Measurements from ENCODE around the gene IL22RA2. TPM values are rescaled to one million over a fixed set of nuclear protein-coding genes. Genes with fewer than 3 reads are reported as not detected.

The IL22RA2 gene
- polyA plus RNA-seq, 1 of the 3 experiments (the other 2 are of a cell fraction): not detected

DNA sequence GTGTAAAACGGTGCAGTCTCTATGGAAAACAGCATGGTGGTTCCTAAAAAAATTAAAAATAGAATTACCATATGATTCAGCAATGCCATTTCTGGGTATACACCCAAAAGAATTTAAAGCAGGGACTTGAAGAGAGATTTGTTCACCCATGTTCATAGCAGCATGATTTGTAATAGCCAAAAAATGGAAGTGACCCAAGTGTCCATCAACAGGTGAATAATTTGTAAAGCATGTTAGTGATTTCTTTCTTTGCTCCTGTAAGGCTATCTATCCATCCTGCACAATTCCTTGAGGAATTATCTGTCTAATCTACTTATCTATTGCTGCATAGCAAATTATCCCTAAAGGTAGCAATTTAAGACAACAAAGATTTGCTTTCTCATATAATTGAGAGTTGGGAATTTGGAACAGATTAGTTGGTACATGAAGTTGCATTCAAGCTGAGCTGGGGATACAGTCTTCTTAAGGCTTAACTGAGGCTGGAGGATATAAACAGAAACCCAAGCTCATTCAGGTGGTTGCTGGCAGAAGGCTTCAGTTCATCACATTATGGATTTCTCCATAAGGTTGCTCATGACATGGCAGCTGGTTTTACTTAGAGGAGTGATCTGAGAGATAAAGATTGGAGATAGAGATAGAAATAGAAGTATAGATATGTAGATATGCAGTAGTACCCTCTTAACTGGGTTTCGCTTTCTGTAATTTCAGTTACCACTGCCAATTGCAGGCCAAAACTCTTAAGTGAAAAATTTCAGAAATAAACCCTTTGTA is 62.0 kb downstream of the IL22RA2 start (continued):
- TF ChIP-seq GATA2 (CRISPR knock-in tag; IDR thresholded peaks at IDR 0.05): no peak
- no peak for TF ChIP-seq GABPA (IDR thresholded peaks at IDR 0.05; ENCODE audit: low read depth)
- TF ChIP-seq JUND (IDR thresholded peaks at IDR 0.05): no peak
- TF ChIP-seq NFIC (IDR thresholded peaks at IDR 0.05; ENCODE audit: borderline replicate concordance): no peak

DNA sequence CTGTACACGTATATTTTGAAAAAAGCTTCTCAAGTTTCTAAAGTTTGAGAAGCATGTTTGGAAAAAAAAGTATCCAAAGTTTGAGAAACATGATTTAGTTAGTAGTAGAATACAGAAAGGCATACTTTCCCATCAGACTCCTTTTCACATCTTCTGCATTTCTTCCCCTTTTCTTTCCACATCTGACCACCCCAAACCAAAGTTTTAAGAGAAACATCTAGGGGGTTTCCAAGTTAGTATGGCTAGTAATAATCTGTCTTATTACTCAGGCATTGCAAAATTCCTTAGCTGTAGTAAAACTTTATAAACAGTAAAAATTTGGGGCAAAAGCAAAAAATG is 65.7 kb downstream of the IL22RA2 start:
- TF ChIP-seq NRF1 (IDR thresholded peaks at IDR 0.05; ENCODE audit: low read depth, low read length): no peak
- no peak for TF ChIP-seq GATA2 (CRISPR knock-in tag; IDR thresholded peaks at IDR 0.05)
- no peak for TF ChIP-seq TEAD4 (IDR thresholded peaks at IDR 0.05; ENCODE audit: borderline replicate concordance, insufficient read depth)
- no peak for TF ChIP-seq SMC3 (IDR thresholded peaks at IDR 0.05; ENCODE audit: low read depth, low read length)
- TF ChIP-seq TAF1 (IDR thresholded peaks at IDR 0.05; ENCODE audit: borderline replicate concordance, low read depth, low read length): no peak
- TF ChIP-seq CHD2 (IDR thresholded peaks at IDR 0.05; ENCODE audit: low read length, partially characterized antibody): no peak
- no peak for TF ChIP-seq SIN3A (IDR thresholded peaks at IDR 0.05; ENCODE audit: borderline replicate concordance, low read depth, low read length)
- no peak for TF ChIP-seq MEF2A (IDR thresholded peaks at IDR 0.05; ENCODE audit: borderline replicate concordance, low read depth)
- TF ChIP-seq, protein P1, sequence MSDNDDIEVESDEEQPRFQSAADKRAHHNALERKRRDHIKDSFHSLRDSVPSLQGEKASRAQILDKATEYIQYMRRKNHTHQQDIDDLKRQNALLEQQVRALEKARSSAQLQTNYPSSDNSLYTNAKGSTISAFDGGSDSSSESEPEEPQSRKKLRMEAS (IDR thresholded peaks at IDR 0.05; ENCODE audit: low read depth): no peak
- TF ChIP-seq, protein P2, sequence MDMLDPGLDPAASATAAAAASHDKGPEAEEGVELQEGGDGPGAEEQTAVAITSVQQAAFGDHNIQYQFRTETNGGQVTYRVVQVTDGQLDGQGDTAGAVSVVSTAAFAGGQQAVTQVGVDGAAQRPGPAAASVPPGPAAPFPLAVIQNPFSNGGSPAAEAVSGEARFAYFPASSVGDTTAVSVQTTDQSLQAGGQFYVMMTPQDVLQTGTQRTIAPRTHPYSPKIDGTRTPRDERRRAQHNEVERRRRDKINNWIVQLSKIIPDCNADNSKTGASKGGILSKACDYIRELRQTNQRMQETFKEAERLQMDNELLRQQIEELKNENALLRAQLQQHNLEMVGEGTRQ (IDR thresholded peaks at IDR 0.05; ENCODE audit: borderline replicate concordance, low read depth, low read length): no peak
- TF ChIP-seq, protein P3, sequence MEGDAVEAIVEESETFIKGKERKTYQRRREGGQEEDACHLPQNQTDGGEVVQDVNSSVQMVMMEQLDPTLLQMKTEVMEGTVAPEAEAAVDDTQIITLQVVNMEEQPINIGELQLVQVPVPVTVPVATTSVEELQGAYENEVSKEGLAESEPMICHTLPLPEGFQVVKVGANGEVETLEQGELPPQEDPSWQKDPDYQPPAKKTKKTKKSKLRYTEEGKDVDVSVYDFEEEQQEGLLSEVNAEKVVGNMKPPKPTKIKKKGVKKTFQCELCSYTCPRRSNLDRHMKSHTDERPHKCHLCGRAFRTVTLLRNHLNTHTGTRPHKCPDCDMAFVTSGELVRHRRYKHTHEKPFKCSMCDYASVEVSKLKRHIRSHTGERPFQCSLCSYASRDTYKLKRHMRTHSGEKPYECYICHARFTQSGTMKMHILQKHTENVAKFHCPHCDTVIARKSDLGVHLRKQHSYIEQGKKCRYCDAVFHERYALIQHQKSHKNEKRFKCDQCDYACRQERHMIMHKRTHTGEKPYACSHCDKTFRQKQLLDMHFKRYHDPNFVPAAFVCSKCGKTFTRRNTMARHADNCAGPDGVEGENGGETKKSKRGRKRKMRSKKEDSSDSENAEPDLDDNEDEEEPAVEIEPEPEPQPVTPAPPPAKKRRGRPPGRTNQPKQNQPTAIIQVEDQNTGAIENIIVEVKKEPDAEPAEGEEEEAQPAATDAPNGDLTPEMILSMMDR (IDR thresholded peaks at IDR 0.05): no peak
- no peak for TF ChIP-seq POLR2AphosphoS5 (IDR thresholded peaks at IDR 0.05; ENCODE audit: low read depth, low read length)
- TF ChIP-seq, protein P4, sequence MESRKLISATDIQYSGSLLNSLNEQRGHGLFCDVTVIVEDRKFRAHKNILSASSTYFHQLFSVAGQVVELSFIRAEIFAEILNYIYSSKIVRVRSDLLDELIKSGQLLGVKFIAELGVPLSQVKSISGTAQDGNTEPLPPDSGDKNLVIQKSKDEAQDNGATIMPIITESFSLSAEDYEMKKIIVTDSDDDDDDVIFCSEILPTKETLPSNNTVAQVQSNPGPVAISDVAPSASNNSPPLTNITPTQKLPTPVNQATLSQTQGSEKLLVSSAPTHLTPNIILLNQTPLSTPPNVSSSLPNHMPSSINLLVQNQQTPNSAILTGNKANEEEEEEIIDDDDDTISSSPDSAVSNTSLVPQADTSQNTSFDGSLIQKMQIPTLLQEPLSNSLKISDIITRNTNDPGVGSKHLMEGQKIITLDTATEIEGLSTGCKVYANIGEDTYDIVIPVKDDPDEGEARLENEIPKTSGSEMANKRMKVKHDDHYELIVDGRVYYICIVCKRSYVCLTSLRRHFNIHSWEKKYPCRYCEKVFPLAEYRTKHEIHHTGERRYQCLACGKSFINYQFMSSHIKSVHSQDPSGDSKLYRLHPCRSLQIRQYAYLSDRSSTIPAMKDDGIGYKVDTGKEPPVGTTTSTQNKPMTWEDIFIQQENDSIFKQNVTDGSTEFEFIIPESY (IDR thresholded peaks at IDR 0.05; ENCODE audit: borderline replicate concordance, low read depth): no peak
- no peak for TF ChIP-seq NFIC (IDR thresholded peaks at IDR 0.05; ENCODE audit: borderline replicate concordance)
- TF ChIP-seq EP300 (IDR thresholded peaks at IDR 0.05; ENCODE audit: borderline replicate concordance in 1 of 2, low read depth in 1 of 2, low read length in 1 of 2): no peak
- no peak for TF ChIP-seq RXRA (IDR thresholded peaks at IDR 0.05; ENCODE audit: borderline replicate concordance, low read depth)
- TF ChIP-seq, protein P5, sequence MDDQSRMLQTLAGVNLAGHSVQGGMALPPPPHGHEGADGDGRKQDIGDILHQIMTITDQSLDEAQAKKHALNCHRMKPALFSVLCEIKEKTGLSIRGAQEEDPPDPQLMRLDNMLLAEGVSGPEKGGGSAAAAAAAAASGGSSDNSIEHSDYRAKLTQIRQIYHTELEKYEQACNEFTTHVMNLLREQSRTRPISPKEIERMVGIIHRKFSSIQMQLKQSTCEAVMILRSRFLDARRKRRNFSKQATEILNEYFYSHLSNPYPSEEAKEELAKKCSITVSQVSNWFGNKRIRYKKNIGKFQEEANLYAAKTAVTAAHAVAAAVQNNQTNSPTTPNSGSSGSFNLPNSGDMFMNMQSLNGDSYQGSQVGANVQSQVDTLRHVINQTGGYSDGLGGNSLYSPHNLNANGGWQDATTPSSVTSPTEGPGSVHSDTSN (IDR thresholded peaks at IDR 0.05): no peak
- TF ChIP-seq MXI1 (IDR thresholded peaks at IDR 0.05; ENCODE audit: low read depth, low read length): no peak
- H3K9ac ChIP-seq: no peak overlapping the region
- no peaks in the 10 kb centered on the region for H3K9me2 ChIP-seq
- CTCF ChIA-PET: interaction anchor here (0.7 kb wide), 1 partner anchor 17 kb away, joined by 3 read pairs; no protein-coding TSS in a partner anchor
- H3K27ac ChIP-seq (ENCODE audit: low read depth in 2 of 2, low read length in 1 of 2): no peak overlapping the region
- H2AFZ ChIP-seq (ENCODE audit: low read depth): no peak overlapping the region
- WGBS (ENCODE audit: low lambda C conversion rate): 8% methylated on average over 1 of the region's 1 CpG
- no peak for DNase-seq
- H3K27me3 ChIP-seq (ENCODE audit: insufficient read depth): no peaks in the 10 kb centered on the region
- peaks cover 10% of the 10 kb centered on the region for H3F3A ChIP-seq (replicated peaks; ENCODE audit: insufficient read depth)
- H3K9me3 ChIP-seq: no peaks in the 10 kb centered on the region
- H3K4me3 ChIP-seq (ENCODE audit: low read depth in 2 of 2, low read length in 1 of 2): no peak overlapping the region
- no peaks in the 10 kb centered on the region for H3K4me1 ChIP-seq (ENCODE audit: control insufficient read depth in 1 of 2, insufficient read depth in 2 of 2, low read depth in 1 of 2, low read length in 1 of 2)
- H3K79me2 ChIP-seq (ENCODE audit: insufficient read depth): no peaks in the 10 kb centered on the region
- H3K4me2 ChIP-seq: no peak overlapping the region
- no peaks in the 10 kb centered on the region for H4K20me1 ChIP-seq (ENCODE audit: insufficient read depth)
- POLR2A ChIA-PET: no interaction called here
- H3K36me3 ChIP-seq (replicated peaks in 1 of 2; ENCODE audit: control insufficient read depth in 1 of 2, insufficient read depth in 2 of 2, low read length in 1 of 2): no peaks in the 10 kb centered on the region
